ENCODE data around the gene CETP. TPM values are rescaled to one million over a fixed set of nuclear protein-coding genes. Genes with fewer than 3 reads are reported as not detected.
A peak's percentile ranks its signal among the peaks of the same experiment; 100 is the strongest.

Gene CETP
- total and polyA plus RNA-seq, 2 of the 13 experiments (the other 11 are each of a cell fraction or from before 2014, with no cell fraction given) = 0.31 to 9.8 TPM

DNA sequence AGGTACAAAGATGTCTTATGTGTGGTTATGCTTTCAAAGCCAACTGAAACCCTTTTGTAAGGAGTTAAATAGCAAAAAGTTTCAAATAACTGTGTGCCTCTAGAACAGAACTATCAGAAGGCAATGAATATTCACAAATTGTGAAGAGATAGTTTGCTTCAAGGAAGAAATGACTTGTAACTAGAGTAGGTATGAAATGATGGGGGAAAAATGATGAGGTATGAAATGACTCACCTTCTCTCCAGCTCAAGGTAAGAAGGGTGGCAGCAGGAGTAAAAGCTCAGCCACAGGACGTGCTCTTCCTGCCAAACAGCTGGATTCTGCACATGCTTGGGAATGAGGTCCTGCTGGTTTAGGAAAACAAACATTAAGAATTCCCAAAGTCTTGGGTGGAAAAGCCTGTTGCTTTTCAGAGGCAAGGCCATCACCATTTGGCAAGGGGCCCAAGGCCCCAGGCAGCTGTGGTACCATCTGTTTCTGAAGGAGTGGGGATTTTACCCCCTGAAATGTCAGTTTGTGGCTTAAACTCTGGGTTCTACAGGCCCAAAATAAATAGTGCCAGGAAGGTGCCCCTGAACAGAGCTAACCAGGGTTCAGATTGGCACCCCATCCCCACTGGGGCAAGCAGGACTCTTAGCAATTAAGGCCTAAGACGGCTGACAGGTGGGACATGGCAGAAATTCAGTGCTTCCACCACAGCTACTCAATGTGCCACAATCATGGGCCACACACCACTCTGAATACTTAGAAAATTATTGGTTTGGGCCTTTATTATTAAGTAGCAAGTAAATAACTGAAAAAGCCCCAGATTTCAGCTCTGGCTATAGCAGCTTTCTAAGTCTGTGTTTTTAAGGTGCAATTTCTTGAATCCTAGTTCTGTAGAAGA lies 16.6 kb upstream of the CETP start (continued):
- TF ChIP-seq, protein P1, sequence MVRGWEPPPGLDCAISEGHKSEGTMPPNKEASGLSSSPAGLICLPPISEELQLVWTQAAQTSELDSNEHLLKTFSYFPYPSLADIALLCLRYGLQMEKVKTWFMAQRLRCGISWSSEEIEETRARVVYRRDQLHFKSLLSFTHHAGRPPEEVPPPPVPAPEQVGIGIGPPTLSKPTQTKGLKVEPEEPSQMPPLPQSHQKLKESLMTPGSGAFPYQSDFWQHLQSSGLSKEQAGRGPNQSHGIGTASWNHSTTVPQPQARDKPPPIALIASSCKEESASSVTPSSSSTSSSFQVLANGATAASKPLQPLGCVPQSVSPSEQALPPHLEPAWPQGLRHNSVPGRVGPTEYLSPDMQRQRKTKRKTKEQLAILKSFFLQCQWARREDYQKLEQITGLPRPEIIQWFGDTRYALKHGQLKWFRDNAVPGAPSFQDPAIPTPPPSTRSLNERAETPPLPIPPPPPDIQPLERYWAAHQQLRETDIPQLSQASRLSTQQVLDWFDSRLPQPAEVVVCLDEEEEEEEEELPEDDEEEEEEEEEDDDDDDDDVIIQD (CRISPR knock-in tag; IDR thresholded peaks at IDR 0.05; ENCODE audit: low read depth) = no peak
- TF ChIP-seq JARID2 (CRISPR knock-in tag; IDR thresholded peaks at IDR 0.05; ENCODE audit: insufficient replicate concordance) = no peak
- TF ChIP-seq DPF2 (CRISPR knock-in tag; IDR thresholded peaks at IDR 0.05; ENCODE audit: borderline replicate concordance, low read depth) = no peak
- no peak for TF ChIP-seq ZNF329 (CRISPR knock-in tag; IDR thresholded peaks at IDR 0.05; ENCODE audit: low read depth)
- no peak for TF ChIP-seq ZEB1 (IDR thresholded peaks at IDR 0.05; ENCODE audit: insufficient replicate concordance, low read depth)
- TF ChIP-seq ZBTB26 (CRISPR knock-in tag; IDR thresholded peaks at IDR 0.05; ENCODE audit: borderline replicate concordance) = no peak
- no peak for TF ChIP-seq ZNF296 (CRISPR knock-in tag; conservative IDR thresholded peaks at IDR 0.05)
- TF ChIP-seq CERS6 (CRISPR knock-in tag; IDR thresholded peaks at IDR 0.05) = no peak
- 0 out of 2 replicates have a peak, but pooled peaks have one; percentile 33 for TF ChIP-seq ELK4 (CRISPR knock-in tag; IDR thresholded peaks at IDR 0.05; ENCODE audit: borderline replicate concordance)
- no peak for TF ChIP-seq ELF3 (CRISPR knock-in tag; IDR thresholded peaks at IDR 0.05)
- peak; percentile 80 for TF ChIP-seq RBM22 (optimal IDR thresholded peaks at IDR 0.05; ENCODE audit: low read length)
- TF ChIP-seq CCDC6 (CRISPR knock-in tag; IDR thresholded peaks at IDR 0.05) = no peak
- TF ChIP-seq POLR2G (IDR thresholded peaks at IDR 0.05; ENCODE audit: low read depth, low read length) = peak; percentile 63; the same call in 1 of the 2 replicates
- no peak for TF ChIP-seq ZNF713 (CRISPR knock-in tag; IDR thresholded peaks at IDR 0.05)
- TF ChIP-seq ZNF12 (CRISPR knock-in tag; IDR thresholded peaks at IDR 0.05) = no peak
- TF ChIP-seq, protein P2, sequence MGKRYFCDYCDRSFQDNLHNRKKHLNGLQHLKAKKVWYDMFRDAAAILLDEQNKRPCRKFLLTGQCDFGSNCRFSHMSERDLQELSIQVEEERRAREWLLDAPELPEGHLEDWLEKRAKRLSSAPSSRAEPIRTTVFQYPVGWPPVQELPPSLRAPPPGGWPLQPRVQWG (CRISPR knock-in tag; IDR thresholded peaks at IDR 0.05; ENCODE audit: borderline replicate concordance, low read depth) = no peak
- no peak for TF ChIP-seq NFIC (IDR thresholded peaks at IDR 0.05; ENCODE audit: low read length)
- no peak for TF ChIP-seq ZBTB4 (CRISPR knock-in tag; IDR thresholded peaks at IDR 0.05; ENCODE audit: borderline replicate concordance)
